GM12874 (cell line): Measurements from ENCODE around the gene ZC3H10.

Source experiments
- CTCF ChIP-seq: IDR thresholded peaks from 2 replicates; pipeline ENCODE4 v1.5.1; 2011; ENCODE audit warnings: low read depth, mild to moderate bottlenecking, control low read depth, low read length, moderate library complexity; ENCODE audit not compliant: insufficient read depth

ZC3H10 gene

DNA sequence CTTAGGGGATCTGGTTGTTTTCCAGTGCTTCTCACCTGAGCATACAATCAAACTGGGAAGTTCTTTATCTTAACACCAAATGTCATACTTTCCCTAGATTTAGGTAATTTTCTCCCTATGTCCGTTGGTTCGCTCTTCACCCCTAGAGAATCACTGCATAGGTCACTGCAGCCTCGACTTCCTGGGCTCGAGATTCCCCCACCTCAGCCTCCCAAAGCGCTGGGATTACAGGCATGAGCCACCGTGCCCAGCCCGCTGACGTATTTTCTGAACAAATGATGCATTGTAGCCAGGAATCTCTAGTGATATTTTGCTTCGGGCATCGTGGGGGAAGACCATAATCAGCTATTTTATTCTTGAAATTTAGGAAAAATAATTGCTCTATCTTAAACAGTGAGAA, 2.7 kb upstream of the ZC3H10 start:
- no peak for TF ChIP-seq CTCF

- TF ChIP-seq CTCF, result no peak
Observed at GRCh38 chr12:56116267-56117081, 1.6 kb upstream of the ZC3H10 start, which contains the start of gene RPL41. TSS of gene RPL41 (plus strand) at chr12:56116633.

GRCh38 chr12:56118688-56119357, 757 bp downstream of the ZC3H10 start:
- no peak for TF ChIP-seq CTCF

- TF ChIP-seq CTCF, result peak; percentile 64
Observed at GRCh38 chr12:56119361-56119796, 1.3 kb downstream of the ZC3H10 start.

DNA sequence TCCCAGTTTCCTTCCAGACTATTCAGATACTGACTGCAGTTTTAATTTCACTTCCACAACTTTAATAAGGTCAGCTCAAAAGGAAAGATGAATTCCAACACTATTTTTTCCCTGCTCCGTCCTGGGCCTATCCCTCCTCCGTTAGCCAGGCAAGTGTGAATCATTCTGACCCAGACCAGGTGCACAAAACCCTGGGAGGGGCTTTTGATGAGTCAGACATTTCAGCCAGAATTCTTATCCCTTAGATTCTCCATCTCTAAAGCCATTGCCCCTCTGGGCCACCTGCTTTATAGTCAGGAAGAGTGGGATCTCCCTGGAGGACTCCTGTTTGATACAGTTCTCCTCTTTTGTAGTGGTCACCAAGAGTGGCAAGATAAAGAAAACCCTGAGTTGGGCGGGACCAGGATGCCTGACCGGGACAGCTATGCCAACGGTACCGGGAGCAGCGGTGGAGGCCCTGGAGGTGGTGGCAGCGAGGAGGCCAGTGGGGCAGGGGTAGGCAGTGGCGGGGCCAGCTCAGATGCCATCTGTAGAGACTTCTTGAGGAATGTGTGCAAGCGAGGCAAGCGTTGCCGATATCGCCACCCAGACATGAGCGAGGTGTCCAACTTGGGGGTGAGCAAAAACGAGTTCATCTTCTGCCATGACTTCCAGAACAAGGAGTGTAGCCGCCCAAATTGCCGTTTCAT, 2.2 kb downstream of the ZC3H10 start:
- TF ChIP-seq CTCF, result no peak

DNA sequence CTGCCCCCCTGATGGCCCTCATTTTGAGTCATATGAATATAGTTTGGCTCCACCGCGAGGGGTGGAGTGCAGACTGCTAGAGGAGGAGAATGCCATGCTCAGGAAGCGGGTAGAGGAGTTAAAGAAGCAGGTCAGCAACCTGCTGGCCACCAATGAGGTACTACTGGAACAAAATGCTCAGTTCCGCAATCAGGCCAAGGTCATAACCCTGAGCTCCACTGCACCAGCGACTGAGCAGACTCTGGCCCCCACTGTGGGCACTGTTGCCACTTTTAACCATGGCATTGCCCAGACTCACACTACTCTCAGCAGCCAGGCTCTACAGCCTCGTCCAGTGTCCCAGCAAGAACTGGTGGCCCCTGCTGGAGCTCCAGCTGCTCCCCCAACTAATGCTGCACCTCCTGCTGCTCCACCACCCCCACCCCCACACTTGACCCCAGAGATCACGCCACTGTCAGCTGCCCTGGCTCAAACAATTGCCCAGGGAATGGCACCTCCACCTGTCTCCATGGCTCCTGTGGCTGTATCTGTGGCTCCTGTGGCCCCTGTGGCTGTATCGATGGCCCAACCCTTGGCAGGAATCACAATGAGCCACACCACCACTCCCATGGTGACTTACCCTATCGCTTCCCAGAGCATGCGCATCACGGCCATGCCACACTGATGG, 3.3 kb downstream of the ZC3H10 start:
- TF ChIP-seq CTCF, result no peak

- TF ChIP-seq CTCF, result no peak
Observed at GRCh38 chr12:56122637-56123036, 4.6 kb downstream of the ZC3H10 start.
